GM11168 (cell line): ENCODE data around the gene MCF2L.

Experiments
- in situ Hi-C: fragments of 300-500 bp; cut with MboI; formaldehyde crosslinking; loops from one replicate; pipeline ENCODE4 v1.12.0; 2022; ENCODE audit warnings: low sequenced_read_pairs; ENCODE audit not compliant: unreplicated experiment

The MCF2L gene

GRCh38 chr13:113117911-113118260 is 148.9 kb downstream of the MCF2L start:
- in situ Hi-C loops = no loop called here

- in situ Hi-C loops = no loop called here
Observed at GRCh38 chr13:113118261-113119021, 149.4 kb downstream of the MCF2L start.

- in situ Hi-C loops = no loop called here
Observed at GRCh38 chr13:113119166-113119821, 150.3 kb downstream of the MCF2L start.

- in situ Hi-C loops = no loop called here
Observed at GRCh38 chr13:113119822-113120189, 150.8 kb downstream of the MCF2L start.

- in situ Hi-C loops = no loop called here
Observed at GRCh38 chr13:113120300-113121182, 151.5 kb downstream of the MCF2L start.

GRCh38 chr13:113121183-113121927 is 152.3 kb downstream of the MCF2L start:
- in situ Hi-C loops = no loop called here

- in situ Hi-C loops = no loop called here
Observed at GRCh38 chr13:113121928-113122471, 153.0 kb downstream of the MCF2L start.

- in situ Hi-C loops = no loop called here
Observed at GRCh38 chr13:113122550-113123225, 153.7 kb downstream of the MCF2L start, which contains the start of gene F10. TSS of gene F10 (plus strand) at chr13:113122799. CDS start at chr13:113122856, 57 bp downstream.

GRCh38 chr13:113123226-113124201 is 154.5 kb downstream of the MCF2L start:
- in situ Hi-C loops = no loop called here

- in situ Hi-C loops = no loop called here
Observed at GRCh38 chr13:113124211-113124970, 155.4 kb downstream of the MCF2L start.

GRCh38 chr13:113125506-113126264 is 156.7 kb downstream of the MCF2L start:
- in situ Hi-C loops = no loop called here

GRCh38 chr13:113126265-113127150 is 157.5 kb downstream of the MCF2L start:
- in situ Hi-C loops = no loop called here

GRCh38 chr13:113129480-113129879 is 160.5 kb downstream of the MCF2L start:
- in situ Hi-C loops = no loop called here

- in situ Hi-C loops = no loop called here
Observed at GRCh38 chr13:113129921-113130750, 161.1 kb downstream of the MCF2L start.

GRCh38 chr13:113135281-113135760 is 166.3 kb downstream of the MCF2L start:
- in situ Hi-C loops = no loop called here
